ENCODE results near the gene STS. TPM values are rescaled to one million over a fixed set of nuclear protein-coding genes. Genes with fewer than 3 reads are reported as not detected.

STS gene
- total RNA-seq, 1 experiment from 2014 or later: 0.51 TPM

GRCh38 chrX:7179446-7179845 is 31.9 kb downstream of the STS start:
- DNase-seq (ENCODE audit: low read depth): no peak

GRCh38 chrX:7184816-7185215 is 37.3 kb downstream of the STS start:
- no peak for DNase-seq (ENCODE audit: low read depth)

DNA sequence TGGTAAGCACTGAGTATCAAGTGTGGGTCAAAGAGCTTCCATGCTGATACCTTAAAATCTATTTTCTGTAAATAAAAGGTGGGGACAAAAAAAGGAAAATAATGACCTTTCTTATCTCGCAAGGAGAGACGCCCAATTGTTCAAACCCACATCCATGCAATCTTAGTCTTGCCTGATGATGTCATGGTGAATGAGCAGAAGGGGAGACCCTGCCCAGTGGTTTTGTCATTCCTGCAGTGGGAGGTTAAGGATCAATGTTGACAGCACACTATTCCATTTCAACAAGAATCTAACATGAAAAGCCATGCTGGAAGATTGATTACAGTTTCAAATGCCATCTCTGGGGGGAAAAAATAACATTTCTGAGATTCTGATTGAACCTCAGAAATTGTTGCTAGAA is 41.2 kb downstream of the STS start:
- no peak for DNase-seq (ENCODE audit: low read depth)

- no peak for DNase-seq (ENCODE audit: low read depth)
Measured at GRCh38 chrX:7190157-7190556, 42.6 kb downstream of the STS start.

GRCh38 chrX:7191681-7192110 is 44.2 kb downstream of the STS start:
- no peak for DNase-seq (ENCODE audit: low read depth)

- DNase-seq (ENCODE audit: low read depth): no peak
Measured at GRCh38 chrX:7192871-7193270, 45.4 kb downstream of the STS start.

DNA sequence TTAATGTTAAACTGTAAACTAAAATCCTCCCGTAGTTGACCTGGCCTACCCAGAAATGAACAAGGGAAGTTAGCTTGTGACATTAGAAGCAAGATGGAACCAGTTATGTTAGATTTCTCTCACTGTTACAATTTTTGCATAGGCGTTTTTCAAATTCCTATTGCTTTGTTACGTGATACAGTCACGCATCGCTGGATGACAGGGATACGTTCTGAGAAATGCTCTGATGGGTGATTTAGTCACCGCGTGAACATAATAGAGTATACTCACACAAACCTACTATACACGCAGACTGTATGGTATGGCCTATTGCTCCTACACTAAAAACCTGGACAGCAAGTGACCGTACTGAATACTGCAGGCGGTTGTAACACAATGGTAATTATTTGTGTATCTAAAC is 47.1 kb downstream of the STS start:
- DNase-seq (ENCODE audit: low read depth): no peak

Other genes with a start within 250 kb of the STS start
- gene PUDP, start 441 bp downstream of the STS start, total RNA-seq (2014; rRNA removed; shearing (Covaris generic)): 6.8 and 11.9 TPM in 2 replicates

Measured in Daoy (cell line).